Measurements from ENCODE around the gene ASAP2.

DNA sequence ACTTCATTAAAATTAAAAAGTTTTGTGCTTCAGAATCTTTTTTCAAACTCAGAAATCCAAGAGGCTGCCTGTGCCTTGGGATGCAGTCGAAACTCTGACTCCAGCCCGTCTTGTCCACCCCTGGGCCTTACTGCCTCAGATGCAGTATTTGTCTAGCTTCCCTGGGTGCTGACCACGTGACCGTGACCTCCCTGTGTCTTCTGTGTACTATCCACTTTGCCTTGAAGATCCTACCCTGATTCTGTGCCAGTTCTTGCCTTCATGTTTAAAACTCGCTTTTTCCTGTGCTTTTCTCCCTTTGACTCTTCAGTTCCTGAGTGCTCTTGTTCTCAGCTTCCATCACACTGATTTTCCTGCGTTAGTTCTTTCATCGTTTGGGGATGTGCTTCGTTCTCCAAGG lies 136.0 kb downstream of the ASAP2 start:
- TF ChIP-seq EZH2phosphoT487 (IDR thresholded peaks at IDR 0.05; ENCODE audit: borderline replicate concordance, low read length), result no peak
- TF ChIP-seq, protein P1, sequence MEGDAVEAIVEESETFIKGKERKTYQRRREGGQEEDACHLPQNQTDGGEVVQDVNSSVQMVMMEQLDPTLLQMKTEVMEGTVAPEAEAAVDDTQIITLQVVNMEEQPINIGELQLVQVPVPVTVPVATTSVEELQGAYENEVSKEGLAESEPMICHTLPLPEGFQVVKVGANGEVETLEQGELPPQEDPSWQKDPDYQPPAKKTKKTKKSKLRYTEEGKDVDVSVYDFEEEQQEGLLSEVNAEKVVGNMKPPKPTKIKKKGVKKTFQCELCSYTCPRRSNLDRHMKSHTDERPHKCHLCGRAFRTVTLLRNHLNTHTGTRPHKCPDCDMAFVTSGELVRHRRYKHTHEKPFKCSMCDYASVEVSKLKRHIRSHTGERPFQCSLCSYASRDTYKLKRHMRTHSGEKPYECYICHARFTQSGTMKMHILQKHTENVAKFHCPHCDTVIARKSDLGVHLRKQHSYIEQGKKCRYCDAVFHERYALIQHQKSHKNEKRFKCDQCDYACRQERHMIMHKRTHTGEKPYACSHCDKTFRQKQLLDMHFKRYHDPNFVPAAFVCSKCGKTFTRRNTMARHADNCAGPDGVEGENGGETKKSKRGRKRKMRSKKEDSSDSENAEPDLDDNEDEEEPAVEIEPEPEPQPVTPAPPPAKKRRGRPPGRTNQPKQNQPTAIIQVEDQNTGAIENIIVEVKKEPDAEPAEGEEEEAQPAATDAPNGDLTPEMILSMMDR (conservative IDR thresholded peaks at IDR 0.05; ENCODE audit: low read depth, low read length), result no peak
- no peak for TF ChIP-seq EZH2 (IDR thresholded peaks at IDR 0.05; ENCODE audit: low read length, unreplicated experiment)
